Thyroid gland (tissue), 4 donors: ENCODE data around the gene SUPT3H. TPM values are rescaled to one million over a fixed set of nuclear protein-coding genes. Genes with fewer than 3 reads are reported as not detected.

Source experiments
- DNase-seq, 2 donors: peaks; one replicate each; pipeline ENCODE4 v3.0.0-alpha.2; 2019
- H3K27ac ChIP-seq, 3 donors: fragments of 200-600 bp; sonication (generic); 1 replicate in 2 of 3; 2 replicates in 1 of 3; pipeline ENCODE4 v1.5.1; 2016 to 2019; ENCODE audit warnings: mild to moderate bottlenecking in 1 of 3, moderate library complexity in 1 of 3
- H3K27me3 ChIP-seq: fragments of 200-600 bp; sonication (generic); one replicate; pipeline ENCODE4 v1.5.1; 2019
- H3K36me3 ChIP-seq, 2 donors: fragments of 200-600 bp; sonication (generic); one replicate each; pipeline ENCODE4 v1.5.1; 2016 to 2019
- H3K4me1 ChIP-seq, 2 donors: fragments of 200-600 bp; sonication (generic); one replicate each; pipeline ENCODE4 v1.5.1; 2017 to 2019
- H3K4me3 ChIP-seq, 3 donors: fragments of 200-600 bp; sonication (generic); replicated peaks in 1 of 3; 1 replicate in 2 of 3; 2 replicates in 1 of 3; pipeline ENCODE4 v1.5.1; 2016; ENCODE audit warnings: mild to moderate bottlenecking in 1 of 3
- H3K9me3 ChIP-seq: fragments of 200-600 bp; sonication (generic); one replicate; pipeline ENCODE4 v1.5.1; 2017
- CTCF ChIP-seq, 6 experiments: fragments of 200-600 bp in 3 of 6; fragments of 450-650 bp in 3 of 6; sonication (generic) in 3 of 6; IDR thresholded peaks; one replicate each; pipeline ENCODE4 v1.5.1; 2016 to 2019; ENCODE audit warnings: antibody characterized with exemption in 6 of 6, mild to moderate bottlenecking in 2 of 6, inconsistent platforms in 1 of 6, moderate library complexity in 1 of 6
- POLR2A ChIP-seq, 2 donors: fragments of 450-650 bp; IDR thresholded peaks; one replicate each; pipeline ENCODE4 v1.6.1; 2017; ENCODE audit warnings: antibody characterized with exemption in 2 of 2, mild to moderate bottlenecking in 2 of 2, moderate library complexity in 1 of 2
- WGBS, 2 donors: methylation state at CpG; one replicate each; pipeline ENCODE4 v1.1.5; 2017; 5-methylcytosine and 5-hydroxymethylcytosine counted together
- intact Hi-C: fragments of 100-400 bp; cut with DNase I; formaldehyde crosslinking; loops from one replicate; pipeline ENCODE4 v1.15.1; 2023
- total RNA-seq, 4 donors: library from RNA; depleted of rRNA; stranded (reverse); fragments of >200 nt; gene quantifications; one replicate each; pipeline ENCODE4 v1.2.3, GENCODE V29; 2016

The SUPT3H gene
- total RNA-seq, 4 donors from 2014 or later: 9.8 to 21.6 (median 11.1) TPM

- no peaks in the 10 kb centered on the region for H3K36me3 ChIP-seq
- H3K27me3 ChIP-seq: no peaks in the 10 kb centered on the region
- H3K4me1 ChIP-seq: no peaks in the 10 kb centered on the region
- no peak overlapping the region for H3K27ac ChIP-seq
- H3K9me3 ChIP-seq: no peaks in the 10 kb centered on the region
- DNase-seq: no peak
- no peak overlapping the region for H3K4me3 ChIP-seq
- intact Hi-C loops: no loop called here
- TF ChIP-seq POLR2A (IDR thresholded peaks at IDR 0.05): no peak
- no peak for TF ChIP-seq CTCF (IDR thresholded peaks at IDR 0.05)
- 90 to 97% methylated on average over 1 of the region's 1 CpG for WGBS, 2 donors
Measured at GRCh38 chr6:44784195-44784594, 593.5 kb downstream of the SUPT3H start.

GRCh38 chr6:44782892-44783291 lies 594.8 kb downstream of the SUPT3H start:
- Histone ChIP-seq H3K27ac (no peak overlapping the region), H3K4me1 (no peaks in the 10 kb centered on the region), H3K36me3 (no peaks in the 10 kb centered on the region), H3K4me3 (no peak overlapping the region), H3K27me3 (no peaks in the 10 kb centered on the region), H3K9me3 (no peaks in the 10 kb centered on the region)
- 75 to 94% methylated on average over 3 of the region's 3 CpGs for WGBS, 2 donors
- no peak for TF ChIP-seq CTCF (IDR thresholded peaks at IDR 0.05)
- TF ChIP-seq POLR2A (IDR thresholded peaks at IDR 0.05): no peak
- intact Hi-C loops: no loop called here
- no peak for DNase-seq

- H3K9me3 ChIP-seq: no peaks in the 10 kb centered on the region
- no peaks in the 10 kb centered on the region for H3K27me3 ChIP-seq
- H3K27ac ChIP-seq: no peak overlapping the region
- H3K4me3 ChIP-seq: no peak overlapping the region
- intact Hi-C loops: no loop called here
- TF ChIP-seq POLR2A (IDR thresholded peaks at IDR 0.05) (no peak), CTCF (IDR thresholded peaks at IDR 0.05) (no peak)
- no peak for DNase-seq
- 82 to 95% methylated on average over 2 of the region's 2 CpGs for WGBS, 2 donors
- no peaks in the 10 kb centered on the region for H3K36me3 ChIP-seq
- no peaks in the 10 kb centered on the region for H3K4me1 ChIP-seq
Measured at GRCh38 chr6:44781912-44782597, 595.7 kb downstream of the SUPT3H start.

GRCh38 chr6:44780161-44780560 lies 597.6 kb downstream of the SUPT3H start:
- no peak overlapping the region for H3K27ac ChIP-seq
- H3K27me3 ChIP-seq: no peaks in the 10 kb centered on the region
- intact Hi-C loops: no loop called here
- H3K36me3 ChIP-seq: no peaks in the 10 kb centered on the region
- H3K4me3 ChIP-seq: no peak overlapping the region
- TF ChIP-seq CTCF (IDR thresholded peaks at IDR 0.05): no peak
- TF ChIP-seq POLR2A (IDR thresholded peaks at IDR 0.05): no peak
- WGBS, 2 donors: 97% methylated on average over 7 of the region's 7 CpGs
- H3K9me3 ChIP-seq: no peaks in the 10 kb centered on the region
- no peaks in the 10 kb centered on the region for H3K4me1 ChIP-seq
- DNase-seq: no peak

GRCh38 chr6:44779130-44779826 lies 598.5 kb downstream of the SUPT3H start:
- WGBS, 2 donors: 54 to 61% methylated on average over 6 to 8 of the region's 8 CpGs
- H3K9me3 ChIP-seq: no peaks in the 10 kb centered on the region
- no peak overlapping the region for H3K27ac ChIP-seq
- H3K36me3 ChIP-seq: no peaks in the 10 kb centered on the region
- H3K4me3 ChIP-seq: no peak overlapping the region
- intact Hi-C loops: no loop called here
- peak; percentile 26 to 43 for DNase-seq
- H3K4me1 ChIP-seq: no peaks in the 10 kb centered on the region
- TF ChIP-seq POLR2A (IDR thresholded peaks at IDR 0.05) (no peak), CTCF (IDR thresholded peaks at IDR 0.05) (no peak)
- H3K27me3 ChIP-seq: no peaks in the 10 kb centered on the region
